ENCODE results near the gene TLE5.

DNA sequence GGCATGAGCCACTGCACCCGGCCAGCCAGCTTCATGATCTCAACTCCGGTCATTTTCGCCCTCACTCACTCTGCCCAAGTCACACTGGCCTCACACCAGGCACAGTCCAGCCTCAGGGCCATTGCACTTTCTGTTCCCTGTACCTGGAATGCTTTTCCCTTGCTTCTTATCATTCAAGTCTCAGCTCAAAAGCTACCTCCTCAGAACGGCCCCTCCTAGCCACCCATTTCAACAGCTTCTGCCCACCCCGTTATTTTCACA lies 30.8 kb downstream of the TLE5 start:
- TF ChIP-seq, protein P1, sequence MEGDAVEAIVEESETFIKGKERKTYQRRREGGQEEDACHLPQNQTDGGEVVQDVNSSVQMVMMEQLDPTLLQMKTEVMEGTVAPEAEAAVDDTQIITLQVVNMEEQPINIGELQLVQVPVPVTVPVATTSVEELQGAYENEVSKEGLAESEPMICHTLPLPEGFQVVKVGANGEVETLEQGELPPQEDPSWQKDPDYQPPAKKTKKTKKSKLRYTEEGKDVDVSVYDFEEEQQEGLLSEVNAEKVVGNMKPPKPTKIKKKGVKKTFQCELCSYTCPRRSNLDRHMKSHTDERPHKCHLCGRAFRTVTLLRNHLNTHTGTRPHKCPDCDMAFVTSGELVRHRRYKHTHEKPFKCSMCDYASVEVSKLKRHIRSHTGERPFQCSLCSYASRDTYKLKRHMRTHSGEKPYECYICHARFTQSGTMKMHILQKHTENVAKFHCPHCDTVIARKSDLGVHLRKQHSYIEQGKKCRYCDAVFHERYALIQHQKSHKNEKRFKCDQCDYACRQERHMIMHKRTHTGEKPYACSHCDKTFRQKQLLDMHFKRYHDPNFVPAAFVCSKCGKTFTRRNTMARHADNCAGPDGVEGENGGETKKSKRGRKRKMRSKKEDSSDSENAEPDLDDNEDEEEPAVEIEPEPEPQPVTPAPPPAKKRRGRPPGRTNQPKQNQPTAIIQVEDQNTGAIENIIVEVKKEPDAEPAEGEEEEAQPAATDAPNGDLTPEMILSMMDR (IDR thresholded peaks at IDR 0.05; ENCODE audit: poor library complexity) = no peak
- TF ChIP-seq EZH2 (IDR thresholded peaks at IDR 0.05; ENCODE audit: borderline replicate concordance) (no peak), EZH2phosphoT487 (IDR thresholded peaks at IDR 0.05; ENCODE audit: low read depth, severe bottlenecking, unreplicated experiment) (no peak)

Data from hepatocyte (in vitro differentiated cells).